Fibroblast of villous mesenchyme (primary cell): ENCODE measurements around the gene N4BP3. TPM values are rescaled to one million over a fixed set of nuclear protein-coding genes. Genes with fewer than 3 reads are reported as not detected.
A peak's percentile ranks its signal among the peaks of the same experiment; 100 is the strongest.

Source experiments
- DNase-seq: peaks from one replicate; pipeline ENCODE4 v3.0.0-alpha.2; 2010; ENCODE audit warnings: low read depth
- H3K4me3 ChIP-seq: 2 replicates; pipeline ENCODE4 v1.5.1; 2011; ENCODE audit warnings: low read depth, mild to moderate bottlenecking, low read length
- CTCF ChIP-seq: IDR thresholded peaks from 2 replicates; pipeline ENCODE4 v1.5.1; 2012; ENCODE audit warnings: low read depth, mild to moderate bottlenecking, low read length; ENCODE audit not compliant: insufficient read depth
- total RNA-seq: library from RNA; depleted of rRNA; stranded (reverse); fragments of >200 nt; gene quantifications from 2 replicates; pipeline ENCODE4 v1.2.3, GENCODE V29; 2012

N4BP3 gene
- total RNA-seq, 1 donor = 0.43 TPM

- peak; percentile 99 for DNase-seq
- peak within 1 kb of the TSS; percentile 76 for H3K4me3 ChIP-seq
- no peak for TF ChIP-seq CTCF
These were observed 40.4 kb downstream of the N4BP3 start, which contains the start of gene NHP2 for GRCh38 chr5:178153530-178154340. Gene NHP2 (minus strand): TSS chr5:178153885. CDS start chr5:178153817, 68 bp downstream.

DNA sequence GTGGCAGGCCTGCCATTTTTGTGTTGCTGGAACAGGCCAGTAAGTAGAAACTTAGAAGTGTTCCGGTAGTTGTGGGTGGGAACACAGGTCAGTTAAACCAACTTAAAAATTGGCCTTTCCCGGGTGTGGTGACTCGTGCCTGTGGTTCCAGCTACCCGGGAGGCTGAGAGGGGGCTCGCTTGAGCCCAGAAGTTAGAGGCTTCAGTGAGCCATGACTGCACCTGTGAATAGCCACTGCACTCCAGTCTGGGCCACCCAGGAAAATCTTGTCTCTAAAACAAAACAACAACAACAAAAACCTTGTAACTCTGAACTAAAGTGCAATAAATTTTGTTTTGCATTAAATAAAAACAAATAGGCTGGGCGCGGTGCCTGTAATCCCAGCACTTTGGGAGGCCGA is 41.7 kb downstream of the N4BP3 start:
- no peak overlapping the region for H3K4me3 ChIP-seq
- TF ChIP-seq CTCF = no peak
- DNase-seq = no peak

GRCh38 chr5:178160176-178160575 is 46.8 kb downstream of the N4BP3 start:
- no peak overlapping the region for H3K4me3 ChIP-seq
- no peak for DNase-seq
- no peak for TF ChIP-seq CTCF

DNA sequence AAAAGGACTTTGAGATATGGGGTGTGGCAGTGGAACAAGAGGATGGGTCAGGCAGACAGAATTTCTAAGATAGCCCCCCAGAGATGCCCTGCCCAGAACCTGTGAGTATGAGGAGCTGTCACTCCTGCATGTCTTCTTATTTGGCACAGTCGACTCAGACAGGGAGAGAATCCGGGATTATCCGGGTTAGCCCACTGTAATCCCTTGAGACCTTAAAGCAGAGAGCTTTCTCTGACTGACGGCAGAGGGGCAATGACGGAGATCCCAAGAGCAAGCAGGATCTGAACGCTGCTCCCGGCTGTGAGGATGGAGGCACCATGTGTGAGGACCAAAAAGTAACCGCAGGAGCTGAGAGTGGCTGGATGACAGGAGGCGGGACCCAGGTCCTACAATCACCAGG is 49.1 kb downstream of the N4BP3 start:
- no peak overlapping the region for H3K4me3 ChIP-seq
- no peak for TF ChIP-seq CTCF
- DNase-seq = no peak

- no peak overlapping the region for H3K4me3 ChIP-seq
- DNase-seq = peak; percentile 62
- TF ChIP-seq CTCF = peak; percentile 99
These were observed 50.7 kb downstream of the N4BP3 start for GRCh38 chr5:178163772-178164735.

DNA sequence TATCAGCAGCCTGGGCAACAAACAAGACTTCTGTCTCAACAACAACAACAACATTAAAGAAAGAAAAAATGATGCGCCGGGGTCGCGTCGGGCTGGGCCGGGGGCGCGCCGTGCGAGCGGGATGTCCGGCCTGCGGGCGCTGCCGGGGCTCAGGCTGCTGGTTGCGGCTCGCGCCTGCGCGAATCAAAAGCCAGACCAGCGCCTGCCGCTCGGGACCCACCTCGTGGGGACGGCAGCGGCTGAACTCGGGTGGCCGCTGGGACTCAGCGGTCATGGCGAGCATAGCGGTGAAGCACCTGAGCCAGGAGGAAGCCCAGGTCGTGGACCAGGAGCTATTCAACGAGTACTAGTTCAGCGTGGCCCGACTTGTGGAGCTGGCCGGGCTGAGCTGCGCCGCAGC is 52.2 kb downstream of the N4BP3 start:
- TF ChIP-seq CTCF = no peak
- peak overlapping the region; percentile 32 for H3K4me3 ChIP-seq
- no peak for DNase-seq
